NCI-H2081 (cell line): ENCODE data around the gene GPR55.
"Not testable (repeated sequence)": the region's sequence is repeated elsewhere in the genome, so short reads cannot be mapped to it uniquely, and the experiment has no call there.

ENCODE experiments used
- DNase-seq, 2 experiments: peaks; one replicate each; lab custom pipeline; 2025; lab: John Stamatoyannopoulos, UW

The GPR55 gene

DNA sequence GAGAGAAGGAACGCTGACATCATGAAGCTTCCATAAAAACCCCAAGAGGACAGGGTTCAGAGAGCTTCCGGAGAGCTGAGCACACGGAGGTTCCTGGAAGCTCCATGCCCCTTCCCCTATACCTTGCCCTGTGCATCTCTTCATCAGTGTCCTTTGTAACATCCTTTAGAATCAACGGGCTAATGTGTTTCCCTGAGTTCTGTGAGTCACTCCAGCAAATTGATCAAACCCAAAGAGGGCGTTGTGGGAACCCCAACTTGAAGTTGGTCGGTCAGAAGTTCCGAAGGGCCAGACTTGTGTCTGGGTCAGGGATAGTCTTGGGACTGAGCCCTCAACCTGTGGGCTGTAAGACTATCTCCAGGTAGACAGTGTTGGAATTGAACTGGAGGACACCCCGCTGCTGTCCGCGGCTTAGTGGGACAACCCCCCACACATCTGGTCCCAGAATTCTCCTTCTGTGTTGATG is 25.9 kb upstream of the GPR55 start:
- DNase-seq = no peak

DNA sequence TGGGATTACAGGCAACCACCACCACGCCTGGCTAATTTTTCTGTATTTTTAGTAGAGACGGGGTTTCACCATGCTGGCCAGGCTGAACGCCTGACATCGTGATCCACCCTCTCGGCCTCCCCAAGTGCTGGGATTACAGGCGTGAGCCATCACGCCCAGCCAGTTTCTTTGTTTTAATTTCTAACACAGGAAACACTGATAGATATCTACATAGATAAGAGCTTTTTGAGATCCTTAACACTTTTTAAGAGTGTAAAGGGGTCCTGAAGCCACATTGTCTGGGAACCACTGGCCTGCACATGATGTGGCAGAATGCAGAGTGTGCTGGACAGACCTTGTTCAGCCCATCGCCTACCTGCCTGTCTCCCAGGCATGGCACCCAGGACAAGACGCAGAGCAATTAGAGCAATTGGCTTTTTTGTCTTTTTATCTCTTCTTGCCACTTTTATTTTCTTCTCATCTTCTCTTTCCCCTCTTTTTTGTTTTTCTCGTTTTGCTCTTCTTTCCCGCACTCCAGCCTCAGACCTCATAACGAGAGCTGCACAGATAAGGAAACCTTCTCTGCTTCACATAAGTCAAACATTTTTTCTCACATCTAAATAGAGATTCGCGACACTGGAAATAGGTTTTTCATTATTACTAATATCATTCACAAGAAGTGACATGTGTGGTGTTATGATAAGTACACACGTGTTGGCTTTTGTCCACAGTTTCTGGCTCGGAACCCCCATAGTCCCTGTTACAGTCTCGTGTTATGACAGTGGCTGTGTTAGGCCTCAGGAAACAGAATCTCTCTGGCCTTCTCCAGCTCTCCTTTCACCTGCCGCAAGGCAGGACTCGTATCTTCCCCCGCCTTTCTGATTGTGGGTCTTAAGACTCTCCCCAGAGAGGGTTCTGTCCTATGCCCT is 25.2 kb upstream of the GPR55 start:
- DNase-seq = no peak

DNA sequence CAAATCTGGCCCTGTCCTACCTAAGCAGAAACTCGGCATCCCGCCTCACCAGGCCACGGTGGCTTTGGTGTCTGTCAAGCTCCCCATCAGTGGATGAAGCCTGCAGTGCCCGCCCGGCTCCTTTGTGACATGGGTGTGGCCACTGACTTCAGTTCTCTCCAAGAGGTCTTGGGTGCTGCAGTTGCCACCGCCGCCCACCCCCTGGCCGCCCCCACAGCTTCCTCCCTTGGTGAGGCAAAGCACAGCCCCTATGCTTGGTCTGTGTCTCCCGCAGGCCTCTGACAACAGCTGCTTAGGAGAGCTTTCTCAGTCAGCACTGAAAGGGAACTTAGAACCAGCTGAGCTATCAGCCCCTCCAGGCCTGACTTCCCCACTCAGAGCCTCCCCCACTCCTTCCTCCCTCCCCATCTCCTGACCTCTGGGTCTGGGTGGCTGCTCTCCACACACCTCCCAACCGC is 22.9 kb upstream of the GPR55 start:
- no peak for DNase-seq

DNA sequence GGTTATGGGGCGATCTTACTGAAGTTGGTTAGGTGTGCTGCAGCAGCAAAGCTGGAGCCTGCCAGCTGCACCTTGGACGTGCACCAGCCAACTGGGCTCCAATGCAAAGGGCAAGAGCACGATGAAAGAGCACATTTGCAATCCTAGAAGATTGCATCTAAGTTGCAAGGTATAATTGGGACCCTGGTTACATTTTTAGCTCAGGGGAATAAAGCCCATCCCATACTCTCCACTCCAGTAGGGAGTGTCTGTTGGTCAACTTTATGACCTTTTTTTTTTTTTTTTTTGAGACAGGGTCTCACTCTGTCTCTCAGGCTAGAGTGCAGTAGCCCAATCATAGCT is 22.2 kb upstream of the GPR55 start:
- no peak for DNase-seq

DNA sequence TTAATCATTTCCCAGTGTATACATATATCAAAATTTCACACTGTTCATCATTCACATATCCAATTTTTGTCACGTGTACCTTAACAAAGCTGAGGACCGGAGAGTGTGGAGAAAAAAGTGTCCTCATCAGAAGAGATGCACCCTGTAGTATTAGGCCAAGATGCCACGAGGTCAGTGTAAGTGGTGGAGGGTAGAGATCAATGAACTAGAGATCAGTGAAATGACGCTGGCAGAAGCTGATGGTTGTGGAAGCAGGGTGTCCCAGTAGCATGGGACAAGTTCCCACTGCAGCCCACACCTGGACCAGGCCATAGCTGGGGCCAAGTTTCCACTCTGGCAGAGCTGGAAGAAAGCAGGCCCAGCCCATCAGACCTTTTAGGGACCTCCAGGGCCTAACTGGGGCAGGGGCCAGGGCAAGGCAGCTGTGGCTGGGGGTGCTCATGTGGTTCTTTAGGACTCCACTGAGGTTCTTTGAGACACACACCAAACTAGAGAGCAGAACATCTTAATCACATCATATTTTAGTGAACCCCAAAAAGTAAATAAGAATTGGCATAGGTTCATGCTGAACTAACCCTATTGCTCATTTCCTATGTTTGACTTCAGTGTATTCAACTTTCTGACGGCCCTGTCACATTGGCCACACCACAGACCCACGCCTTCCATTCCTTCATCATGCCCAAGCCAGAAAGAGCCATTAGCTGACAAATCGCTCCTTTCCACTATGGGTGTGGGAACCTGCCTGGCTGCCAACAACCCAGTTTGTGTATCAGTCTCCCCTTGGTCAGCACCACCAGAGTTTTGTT is 21.6 kb upstream of the GPR55 start:
- no peak for DNase-seq

DNA sequence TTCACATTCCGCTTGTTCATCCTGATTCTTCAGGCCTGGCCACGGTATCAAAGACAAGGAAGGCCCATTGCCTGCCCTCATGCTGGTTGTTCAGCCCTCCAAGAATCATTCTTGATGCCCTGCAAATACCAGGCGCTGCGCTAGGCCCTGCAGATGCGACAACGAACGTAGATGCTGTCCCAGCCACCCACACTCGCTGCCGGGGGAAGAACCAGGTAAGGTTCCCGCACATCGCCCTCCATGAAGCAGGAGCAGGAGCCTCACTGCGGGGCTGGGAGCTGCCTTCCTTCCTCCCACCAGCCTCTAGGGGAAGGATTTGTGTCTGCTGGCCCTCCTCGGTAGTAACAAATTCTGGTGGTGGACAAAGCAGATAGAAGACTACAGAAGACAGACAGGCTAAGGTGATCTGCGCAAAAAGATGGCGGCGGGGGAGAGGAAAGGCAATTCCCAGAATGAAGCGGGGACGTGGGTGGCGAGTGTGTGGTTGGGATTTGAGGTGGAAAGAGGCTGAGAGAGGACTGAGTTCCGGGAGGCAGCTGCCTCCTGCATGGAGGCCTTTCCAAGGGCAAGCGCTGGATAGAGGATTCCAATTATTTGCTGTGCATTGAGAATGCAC is 19.8 kb upstream of the GPR55 start:
- DNase-seq = no peak

DNA sequence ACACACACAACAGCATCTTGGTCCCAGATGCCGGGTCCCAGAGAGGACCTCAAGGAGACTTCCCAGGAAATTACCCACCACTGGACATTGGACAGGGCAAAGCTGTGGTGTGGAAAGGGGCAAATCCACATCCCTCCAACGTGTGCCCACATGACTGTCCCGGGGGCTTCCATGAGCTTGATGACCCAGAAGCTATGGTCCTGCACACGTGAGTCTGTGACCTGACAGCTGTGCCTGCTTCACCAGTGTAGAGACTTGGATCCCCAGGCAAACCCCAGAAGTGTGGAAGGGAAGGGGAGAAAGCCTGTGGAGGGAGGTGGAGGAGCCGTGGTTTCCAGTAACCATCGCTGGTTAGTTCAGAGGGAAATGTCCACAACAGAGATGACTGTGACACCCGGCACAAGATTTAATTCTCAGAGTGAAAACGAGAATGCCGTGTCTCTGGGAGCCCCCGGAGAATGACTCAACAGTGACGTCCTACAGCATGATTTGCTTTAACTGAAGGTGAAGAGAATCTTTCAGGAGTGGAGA is 19.1 kb upstream of the GPR55 start:
- no peak for DNase-seq

DNA sequence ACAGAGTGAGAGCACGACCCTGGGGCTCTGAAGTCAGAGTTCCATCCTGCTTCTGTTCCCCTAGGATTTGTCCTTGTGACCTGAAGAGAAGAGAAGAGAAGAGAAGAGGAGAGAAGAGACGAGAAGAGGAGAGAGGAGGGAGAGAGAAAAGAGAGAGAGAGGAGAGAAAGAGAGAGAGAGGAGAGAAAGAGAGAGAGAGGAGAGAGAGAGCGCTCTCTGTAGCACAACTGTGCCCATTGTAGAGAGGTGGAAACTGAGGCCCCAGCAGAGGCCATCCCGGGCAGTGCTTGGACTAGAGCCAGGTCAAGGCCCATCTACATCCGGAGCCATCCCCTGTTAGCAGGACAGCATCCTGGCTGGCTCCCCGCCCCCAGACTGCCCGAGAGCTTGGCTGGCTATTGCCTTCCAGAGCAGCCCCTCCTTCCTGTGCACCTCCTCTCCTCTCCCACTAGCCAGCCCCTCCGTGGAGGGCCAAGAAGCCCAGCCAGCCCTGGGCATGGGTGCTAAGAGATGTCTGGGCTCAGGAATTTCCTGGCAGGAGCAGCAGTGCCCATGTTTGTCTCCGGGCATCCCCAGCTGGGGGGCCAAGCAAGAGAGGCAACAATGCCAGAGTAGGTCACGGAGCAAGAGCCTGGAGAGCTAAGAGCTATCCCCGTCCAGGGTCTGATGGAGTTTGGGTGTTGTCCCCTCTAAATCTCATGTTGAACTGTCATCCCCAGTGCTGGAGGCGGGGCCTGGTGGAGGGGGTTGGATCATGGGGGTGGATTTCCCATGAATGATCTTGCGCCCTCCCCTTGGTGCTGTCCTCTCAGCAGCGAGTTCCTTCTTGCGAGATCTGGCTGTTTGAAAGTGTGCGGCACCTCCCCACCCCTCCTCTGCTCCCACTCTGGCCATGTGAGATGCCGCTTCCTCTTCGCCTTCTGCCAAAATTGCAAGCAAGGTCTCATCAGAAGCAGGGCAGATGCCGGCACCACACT is 18.2 kb upstream of the GPR55 start:
- no peak for DNase-seq

DNA sequence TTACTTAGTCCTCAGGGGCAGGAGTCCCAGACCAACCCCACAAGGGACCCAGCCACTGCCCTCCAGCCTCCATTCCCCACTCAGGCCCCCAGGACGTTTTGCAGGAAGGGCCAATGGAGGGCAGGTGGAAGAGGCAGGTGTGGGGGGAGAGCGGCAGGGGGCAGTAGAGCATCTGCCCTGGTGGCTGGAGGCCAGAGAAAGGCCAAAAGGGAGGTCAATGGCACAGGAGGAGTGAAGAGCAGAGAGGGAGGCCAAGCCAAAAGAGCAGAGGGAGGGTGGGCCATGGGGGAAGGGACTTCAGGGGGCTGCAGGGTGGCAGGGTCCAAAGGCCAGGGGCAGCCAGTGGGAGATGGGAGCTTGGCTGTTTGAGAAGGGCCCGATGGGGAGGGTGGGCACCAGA is 17.3 kb upstream of the GPR55 start:
- DNase-seq = no peak

DNA sequence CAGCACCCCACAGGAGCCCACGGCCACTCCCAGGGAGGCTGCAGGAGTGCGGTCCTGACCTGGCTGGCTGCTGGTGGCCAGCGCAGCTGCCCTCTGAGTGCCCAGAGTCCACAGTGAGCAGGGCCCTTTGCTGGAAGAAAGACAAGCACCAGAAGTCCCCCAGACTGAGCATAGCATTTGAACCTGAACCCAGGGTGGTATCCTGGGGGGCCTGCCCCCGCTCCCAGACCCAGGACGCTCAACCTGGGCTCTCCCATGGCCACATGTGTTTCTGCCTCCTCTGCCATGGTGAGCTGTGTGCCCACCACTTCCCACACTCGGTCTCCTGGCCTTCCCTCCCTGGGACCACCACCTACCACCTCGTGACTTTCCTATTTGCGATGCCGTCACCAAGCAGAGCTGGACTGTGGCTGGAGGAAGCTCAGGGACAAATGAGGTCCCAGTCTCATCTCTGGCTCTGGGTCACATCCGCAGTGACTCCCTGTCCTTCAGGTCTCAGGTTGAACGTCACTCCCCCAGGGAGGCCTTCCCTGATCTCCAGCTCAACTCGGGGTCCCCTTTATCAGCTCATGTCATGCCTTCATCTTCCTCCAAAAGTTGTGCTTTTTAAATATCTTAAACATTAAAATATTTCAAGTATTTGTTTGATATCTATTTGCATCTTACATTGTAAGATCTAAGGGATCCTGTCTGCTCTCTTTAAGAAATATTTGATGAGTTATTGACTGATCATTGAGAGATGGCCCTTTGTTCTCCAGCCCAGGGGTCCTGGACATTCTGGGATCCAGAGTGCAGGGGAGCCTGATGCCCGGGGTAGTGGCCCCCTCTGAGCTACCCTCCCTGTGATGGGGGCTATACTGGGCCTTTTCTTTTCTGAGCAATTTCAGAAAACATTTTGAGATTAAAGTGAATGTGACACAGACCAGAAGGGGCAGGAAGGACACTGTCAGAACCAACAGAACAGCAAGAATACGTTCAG is 16.4 kb upstream of the GPR55 start:
- DNase-seq = no peak

DNA sequence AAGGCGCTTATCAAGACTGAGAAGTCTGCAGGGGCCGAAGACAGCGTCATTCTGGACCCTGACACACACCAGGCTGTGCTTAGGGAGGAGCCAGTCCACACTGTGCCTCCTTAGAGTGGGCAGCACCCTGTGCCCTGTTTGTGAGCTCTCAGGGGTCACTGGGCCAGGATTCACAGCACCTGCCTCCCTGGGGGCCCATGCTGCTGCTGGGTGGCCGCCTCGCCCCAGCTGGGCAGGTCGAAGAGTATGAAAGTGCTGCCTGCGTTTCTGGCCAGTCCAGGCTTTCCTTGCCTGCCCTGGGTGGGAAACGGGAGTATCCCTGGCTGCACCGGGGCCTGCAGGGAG is 15.4 kb upstream of the GPR55 start:
- no peak for DNase-seq

DNA sequence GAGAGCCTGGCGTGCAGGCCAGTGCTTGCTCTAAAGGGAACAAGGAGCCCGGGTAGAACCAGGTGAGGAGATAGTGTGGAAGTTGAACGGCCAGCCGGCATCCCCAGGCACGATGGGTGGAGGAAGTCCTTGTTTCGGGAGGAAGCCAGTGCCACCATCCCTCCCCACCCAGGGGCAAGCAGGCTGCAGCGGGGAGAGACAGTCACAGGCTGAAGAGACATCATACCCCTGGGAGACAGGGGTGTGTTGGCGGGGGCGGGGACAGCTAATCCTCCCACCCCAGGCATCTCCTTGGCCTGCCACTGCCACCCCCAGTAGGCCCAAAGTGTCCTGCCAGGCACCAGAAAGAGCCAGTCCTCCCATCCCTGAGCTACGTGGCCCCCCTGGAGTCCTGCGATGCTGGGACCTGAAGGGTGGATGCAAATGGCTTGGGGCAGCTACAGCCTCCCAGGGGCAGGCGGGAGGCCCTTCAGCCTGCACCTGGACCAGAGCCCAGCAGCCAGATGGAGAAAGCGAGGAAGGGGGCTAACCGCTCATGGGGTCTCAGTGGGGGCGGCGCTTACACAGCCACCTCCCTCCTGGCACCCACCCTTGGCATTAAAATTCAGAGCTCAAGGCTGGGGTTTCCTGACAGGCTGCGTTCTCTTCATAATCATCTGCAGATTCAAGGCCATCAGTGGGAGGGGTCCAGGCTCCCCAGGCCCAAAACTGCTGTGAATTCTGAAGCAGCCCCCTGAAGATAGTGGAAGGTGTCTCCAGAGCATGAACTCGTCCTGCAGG is 14.8 kb upstream of the GPR55 start:
- DNase-seq = no peak

DNA sequence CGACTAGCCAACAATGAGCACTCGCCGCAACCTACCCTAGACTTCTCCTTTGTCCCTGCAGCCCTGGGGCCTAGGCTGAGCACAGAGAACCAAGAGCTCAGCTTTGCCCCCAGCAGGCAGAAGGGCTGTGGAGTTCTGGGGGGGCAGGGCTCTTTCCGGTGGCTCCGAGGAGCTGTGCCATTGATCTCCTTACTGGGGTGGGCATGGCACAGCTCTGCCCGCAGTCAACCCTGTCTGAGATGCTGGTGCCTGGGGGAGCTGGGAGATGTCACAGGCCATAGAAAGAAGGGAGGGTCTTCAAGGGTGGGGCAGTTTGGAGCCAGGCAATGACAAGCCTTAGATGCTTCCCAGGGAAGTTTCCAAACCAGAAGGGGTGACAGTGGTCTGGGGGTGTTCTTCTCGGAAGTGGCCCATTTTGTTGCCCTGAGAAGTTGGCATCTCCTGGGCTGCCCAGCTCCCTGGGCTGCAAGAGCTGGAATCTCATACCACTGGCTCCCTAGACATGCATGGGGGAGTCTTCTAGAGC is 14.1 kb upstream of the GPR55 start:
- no peak for DNase-seq

DNA sequence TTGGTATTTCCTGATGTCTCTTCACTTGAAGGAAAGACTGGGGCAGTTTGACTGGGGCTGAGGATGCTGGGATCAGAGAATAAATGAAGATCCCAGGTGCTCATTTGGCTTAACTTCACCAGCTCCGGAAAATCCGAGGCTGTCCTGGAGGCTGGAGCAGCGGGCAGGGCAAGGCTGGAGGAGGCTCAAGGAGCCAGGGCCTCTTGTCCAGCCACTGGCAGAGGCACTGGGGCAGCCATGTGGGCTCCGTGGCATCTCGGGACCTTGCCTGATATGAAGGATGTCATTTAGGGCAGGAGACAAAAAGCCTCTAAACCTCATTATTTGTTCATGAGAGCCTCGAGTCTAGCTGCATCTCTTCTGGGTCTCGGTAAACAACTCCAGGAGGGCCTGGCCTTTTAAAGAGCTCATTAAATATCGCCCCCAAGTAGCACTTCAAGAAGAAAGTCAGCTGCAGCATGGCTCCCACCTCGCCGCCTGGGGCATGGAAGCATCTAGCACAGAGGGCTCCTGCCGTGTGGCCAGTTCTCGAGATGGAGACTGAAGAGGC is 13.5 kb upstream of the GPR55 start:
- DNase-seq = no peak

DNA sequence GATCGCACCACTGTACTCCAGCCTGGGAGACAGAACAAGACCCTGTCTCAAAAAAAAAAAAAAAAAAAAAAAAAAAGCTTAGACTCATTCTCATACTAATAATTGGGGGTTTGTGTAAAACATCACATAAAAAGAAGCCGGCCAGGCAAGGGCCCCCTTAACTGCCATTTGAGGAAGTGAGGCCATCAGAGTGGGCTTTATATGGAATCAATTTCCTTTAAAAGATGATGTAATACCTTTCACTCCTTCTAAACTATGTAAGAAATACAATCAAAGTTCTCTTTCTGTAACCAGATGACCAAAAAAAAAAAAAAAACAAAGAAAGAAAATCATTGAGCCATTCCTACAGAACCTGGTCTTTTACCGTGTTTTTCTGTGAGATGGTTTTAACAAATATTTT is 13.1 kb upstream of the GPR55 start:
- DNase-seq = no peak

DNA sequence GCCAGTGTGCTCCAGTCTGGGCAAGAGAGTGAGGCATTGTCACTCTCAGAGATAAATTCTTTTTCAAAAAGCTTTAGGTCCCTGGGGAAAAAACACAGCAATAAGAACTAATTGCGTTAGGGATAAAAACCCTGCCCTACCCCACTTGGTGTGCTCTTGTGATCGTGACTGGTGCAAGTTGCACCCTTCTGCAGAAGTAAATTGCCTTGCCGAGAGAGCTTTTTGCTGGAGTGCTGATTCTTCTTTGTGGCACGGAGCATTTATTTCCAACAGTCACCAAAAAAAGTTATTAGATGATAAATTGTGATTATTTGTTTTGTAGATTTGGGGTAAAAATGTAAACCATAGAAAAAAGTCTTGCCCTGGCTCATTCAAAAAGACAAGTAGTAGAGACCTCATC is 12.3 kb upstream of the GPR55 start:
- no peak for DNase-seq

DNA sequence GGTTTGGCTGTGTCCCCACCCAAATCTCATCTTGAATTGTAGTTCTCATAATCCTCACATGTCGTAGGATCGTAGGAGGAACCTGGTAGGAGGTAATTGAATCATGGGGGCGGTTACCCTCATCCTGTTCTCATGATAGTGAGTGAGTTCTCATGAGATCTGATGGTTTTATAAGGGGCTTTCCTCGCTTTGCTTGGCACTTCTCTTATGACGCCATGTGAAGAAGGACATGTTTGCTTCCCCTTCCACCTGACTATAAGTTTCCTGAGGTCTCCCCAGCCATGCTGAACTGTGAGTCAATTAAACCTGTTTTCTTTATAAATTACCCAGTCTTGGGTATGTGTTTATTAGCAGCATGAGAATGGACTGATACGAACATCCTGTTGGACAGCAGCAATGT is 11.2 kb upstream of the GPR55 start:
- DNase-seq = not testable (repeated sequence)

DNA sequence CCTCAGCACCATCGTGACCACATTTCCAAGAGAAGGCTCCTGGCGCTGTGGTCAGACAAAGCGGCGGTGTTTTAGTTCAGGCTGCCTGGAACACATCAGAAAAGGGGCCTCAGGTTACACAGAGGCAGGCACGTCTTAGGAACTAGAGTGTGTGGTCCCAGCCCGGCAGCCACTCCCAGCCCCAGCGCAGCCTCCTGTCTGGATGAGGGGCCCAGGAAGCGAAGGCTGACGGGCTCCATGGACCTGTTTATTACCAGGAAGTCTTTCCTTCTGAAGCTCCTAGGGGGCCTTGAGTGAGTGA is 10.0 kb upstream of the GPR55 start:
- no peak for DNase-seq
